ENCODE measurements around the gene FAM181A.

The FAM181A gene

DNA sequence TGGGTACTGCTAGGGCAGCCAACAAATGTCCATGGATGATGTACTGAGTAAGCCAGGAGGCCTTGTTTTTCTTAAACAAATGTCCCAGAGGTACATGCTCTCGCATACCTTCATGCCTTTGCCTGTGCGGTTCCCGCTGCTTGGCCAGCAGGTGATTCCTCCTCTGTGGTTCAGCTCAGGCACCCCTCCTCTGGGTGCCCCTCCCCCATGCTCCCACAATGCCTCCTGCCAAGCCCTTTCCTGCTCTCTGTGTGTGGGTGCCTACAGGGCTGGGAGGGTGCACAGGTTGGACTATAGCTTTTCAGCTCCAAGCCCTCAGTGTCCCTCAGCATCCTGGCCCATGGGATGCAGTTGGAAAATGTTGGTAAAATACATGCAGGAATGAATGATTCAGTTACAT is 25.7 kb downstream of the FAM181A start:
- DNase-seq: no peak

DNA sequence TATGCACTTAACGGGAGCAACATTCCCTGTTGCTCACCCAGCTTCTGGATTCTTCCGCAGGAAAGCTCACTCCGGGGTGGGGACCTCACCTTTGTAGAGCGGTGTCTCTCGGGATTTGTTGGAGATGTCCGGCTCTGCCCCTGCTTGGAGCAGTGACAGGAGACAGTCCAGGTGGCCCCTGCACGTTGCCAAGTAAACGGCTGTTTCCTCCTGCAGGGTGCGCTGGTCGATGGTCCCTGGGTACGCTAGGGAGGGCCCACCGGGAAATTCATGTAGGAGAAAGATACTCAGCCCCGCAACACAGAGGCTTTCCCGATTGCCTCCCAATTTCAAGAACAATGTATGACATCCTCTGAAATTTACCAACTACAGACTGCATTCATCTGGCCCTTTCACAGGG is 26.1 kb downstream of the FAM181A start:
- DNase-seq: no peak

DNA sequence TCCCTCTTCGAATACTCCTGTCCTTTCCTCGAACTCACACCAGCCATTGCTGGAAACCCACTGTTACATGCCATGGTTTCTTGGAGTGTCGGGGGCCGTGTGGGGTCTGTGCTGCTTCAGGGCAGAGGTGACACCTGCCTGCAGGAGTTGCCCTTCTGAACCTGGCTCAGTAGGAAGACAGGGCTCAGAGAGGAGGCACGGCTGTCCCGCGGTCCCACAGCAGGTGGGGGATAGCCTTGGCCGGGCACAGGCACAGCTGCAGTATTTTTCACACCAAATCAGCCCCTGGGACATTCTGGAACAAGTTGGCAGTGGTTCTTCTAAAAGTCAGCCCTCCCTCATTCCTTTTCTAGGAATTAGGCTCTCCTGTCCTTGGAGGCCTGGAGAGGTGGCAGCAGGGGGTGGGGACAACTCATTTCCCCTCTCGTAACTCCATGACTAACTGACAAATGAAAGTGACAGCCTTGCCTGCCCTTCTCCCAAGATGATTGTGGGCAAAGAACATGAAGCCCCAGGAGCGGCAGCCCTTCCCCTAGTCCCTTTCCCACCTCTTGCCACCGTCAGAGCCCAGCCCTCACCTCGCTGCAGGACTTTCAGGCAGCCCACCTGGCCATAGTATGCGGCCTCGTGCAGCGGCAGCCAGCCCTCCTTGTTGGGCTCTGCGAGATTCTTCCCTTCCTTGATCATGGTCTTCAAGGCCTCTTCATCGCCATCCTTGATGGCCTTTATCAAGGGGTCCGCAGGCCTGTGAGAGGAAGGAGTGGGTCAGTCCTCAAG is 26.8 kb downstream of the FAM181A start:
- no peak for DNase-seq

DNA sequence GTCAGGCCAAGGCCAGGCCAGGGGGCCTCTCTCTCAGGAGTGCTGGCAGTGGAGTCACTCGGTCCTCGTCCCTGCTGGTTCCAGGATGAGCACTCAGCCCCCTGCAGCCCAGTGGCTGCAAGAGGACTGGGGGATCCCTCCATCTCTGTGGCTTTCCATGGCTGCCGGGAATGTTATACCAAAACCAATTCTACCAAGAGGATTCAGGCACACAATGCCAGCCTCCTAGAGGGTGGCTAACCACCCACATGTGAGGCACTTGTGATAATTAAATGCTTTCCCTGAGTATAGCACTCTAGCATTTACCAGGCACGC is 27.3 kb downstream of the FAM181A start:
- no peak for DNase-seq

DNA sequence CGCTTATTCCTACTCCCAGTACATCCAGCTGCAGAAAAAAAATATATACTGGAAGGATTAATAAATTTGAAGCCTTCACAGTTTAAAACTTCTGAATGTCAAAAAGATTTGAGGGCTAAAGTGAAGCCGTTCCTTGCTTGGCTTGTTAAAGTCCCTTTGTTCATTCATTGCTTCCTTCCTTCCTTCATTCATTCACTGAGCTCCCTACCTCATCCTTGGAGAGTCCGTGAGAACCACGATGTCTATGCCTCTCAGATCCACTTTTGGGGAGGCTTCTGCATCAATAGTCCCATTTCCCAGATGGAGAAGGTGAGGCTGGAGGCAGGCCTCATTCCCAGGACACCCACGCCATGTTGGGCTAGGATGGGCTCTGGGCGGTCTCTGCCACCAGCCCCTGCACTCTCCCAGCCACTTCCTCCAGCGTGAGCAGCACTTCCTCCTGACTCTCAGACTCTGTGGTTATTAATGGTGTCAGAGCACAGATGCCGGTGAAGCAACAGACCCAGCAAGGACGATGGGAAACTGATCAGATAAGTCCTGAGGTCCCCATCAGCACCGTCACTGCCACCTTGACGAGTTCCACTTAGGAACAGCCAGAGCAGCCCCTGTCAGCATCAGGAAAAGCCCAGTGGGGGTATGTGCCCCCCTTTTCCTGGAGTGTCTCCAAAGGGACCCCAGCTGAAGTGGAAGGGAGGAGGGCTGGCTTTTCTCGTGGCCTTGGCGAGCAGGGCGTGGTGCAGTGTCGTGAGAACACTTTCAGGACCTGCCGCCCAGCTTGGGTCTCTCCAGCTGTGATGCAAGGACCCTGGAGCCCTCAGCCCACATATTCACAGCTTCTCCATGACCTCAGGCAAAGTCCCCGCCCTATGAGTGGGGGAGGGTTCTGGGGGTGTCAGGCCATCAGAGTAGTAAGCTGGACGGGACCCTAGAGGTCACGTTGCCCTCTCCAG is 28.0 kb downstream of the FAM181A start:
- no peak for DNase-seq

DNA sequence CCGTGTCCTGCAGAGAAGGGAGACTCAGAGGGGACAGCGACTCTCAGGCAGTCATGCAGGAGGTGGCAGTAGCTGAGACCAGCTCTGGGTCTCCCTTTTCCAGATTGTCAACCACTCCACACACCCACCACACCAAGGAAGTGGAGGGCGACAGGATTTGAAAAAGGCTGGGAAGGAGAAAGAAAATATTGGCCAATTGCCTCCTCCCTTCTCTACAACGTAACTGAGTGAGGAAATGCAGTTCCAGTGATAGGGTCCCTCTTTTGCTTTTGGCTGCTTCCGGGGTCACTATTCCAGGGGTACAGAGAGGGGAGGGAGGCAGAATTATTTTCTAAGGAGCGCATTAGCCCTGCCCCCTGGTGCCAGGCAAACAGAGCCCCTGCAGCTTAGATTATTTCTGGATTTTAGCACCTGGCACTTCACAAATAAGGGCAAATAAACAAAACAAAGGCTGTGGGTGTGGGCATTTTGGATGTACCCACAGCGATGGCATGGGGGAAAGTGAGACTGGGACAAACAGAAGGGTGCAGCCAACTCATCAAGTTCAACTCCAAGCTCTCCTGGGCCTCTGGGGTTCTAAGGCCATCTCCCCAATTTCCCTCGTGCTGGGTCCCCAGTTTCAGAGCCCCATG is 28.8 kb downstream of the FAM181A start:
- no peak for DNase-seq

DNA sequence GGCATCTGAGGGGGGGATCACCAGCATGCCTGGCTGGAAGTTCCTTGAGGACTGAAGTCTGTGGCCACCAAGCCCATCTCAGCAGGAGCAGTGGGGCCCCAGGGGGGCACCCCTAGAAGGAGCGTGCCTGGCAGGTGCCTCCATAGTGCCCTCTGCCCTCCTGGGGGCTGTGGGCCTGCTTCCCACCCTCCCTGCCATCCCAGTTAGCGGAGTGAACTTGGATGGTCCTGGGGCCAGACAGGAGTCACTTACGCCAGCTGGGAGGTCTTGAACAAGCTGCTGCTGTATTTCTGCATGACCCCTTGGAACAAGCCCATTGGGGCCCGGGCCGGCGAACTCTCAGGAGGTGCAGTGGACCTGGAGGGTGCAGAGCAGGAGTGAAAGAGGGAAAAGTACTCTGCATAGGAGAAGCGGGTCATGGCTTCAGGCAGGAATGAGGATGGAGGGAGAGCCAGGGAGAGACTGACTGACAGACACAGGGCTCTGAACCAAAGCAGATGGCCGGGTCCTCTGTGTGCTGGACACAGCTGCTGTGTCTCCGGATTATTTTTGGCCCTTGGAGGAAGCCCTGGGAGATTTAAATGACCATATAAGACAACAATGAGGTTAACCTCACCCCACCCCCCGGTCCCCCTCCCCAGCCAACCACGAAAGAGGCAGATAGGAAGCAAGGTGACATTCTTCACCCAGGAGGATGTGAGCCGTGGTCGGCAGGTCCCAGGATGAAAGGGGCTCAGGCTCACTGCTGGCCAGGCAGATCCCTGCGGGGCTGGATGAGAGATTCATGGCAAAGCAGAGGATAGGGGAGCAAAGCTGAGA is 29.6 kb downstream of the FAM181A start:
- DNase-seq: no peak

DNA sequence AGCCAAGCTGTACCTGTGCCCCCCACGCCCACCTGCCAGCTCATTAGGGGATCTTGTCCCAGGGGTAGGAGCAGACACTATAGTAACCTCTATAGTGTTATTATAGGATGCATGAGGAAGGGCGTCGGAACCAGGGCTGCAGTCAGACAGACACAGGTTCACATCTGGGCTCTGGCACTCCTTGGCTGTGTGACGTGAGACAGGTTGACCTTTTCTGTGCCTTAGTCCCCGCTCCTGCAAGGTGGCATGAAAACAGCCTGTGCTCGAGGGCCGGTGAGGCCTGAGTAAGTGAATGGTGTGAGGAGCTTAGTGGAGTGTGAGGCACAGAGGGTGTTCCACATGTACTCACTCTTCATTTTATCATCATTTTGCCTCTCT is 30.2 kb downstream of the FAM181A start:
- no peak for DNase-seq

DNA sequence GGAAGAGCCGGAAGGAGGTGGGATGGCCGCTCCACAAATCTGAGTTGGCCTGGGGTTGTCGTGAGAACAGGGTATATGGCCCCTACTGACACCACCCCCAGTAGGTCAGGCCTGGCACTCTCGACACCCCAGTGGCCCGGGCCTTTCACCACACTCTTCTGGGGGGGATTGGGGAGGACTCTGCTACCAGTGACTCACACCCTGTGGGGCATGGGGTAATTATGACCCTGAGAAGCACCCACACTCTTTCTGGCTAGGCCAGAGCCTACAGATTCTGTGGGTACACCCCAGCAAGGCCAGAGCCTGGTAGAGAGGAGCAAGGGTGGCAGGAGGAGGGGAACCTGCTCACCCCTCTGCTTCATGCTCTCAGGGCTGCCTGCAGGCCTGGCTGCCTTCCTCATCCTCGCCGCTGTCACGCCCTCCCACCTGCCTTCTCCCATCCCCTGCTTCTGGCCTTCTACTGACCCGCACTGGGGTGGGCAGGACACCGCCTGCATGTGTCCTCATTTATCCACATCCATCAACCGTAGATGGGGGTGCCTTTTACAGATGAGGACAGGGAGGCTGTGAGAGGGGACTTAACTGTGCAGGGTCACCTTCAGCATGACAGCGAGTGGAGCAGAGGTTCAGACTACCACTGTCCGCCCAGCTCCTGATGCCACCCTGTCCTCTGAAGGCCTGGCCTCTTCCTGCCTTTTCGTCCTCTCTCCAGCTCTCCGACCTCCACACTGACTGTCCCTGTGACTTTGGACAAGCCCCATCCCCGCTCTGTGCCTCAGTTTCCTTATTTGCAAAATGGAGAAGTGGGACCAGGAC is 30.8 kb downstream of the FAM181A start:
- no peak for DNase-seq

DNA sequence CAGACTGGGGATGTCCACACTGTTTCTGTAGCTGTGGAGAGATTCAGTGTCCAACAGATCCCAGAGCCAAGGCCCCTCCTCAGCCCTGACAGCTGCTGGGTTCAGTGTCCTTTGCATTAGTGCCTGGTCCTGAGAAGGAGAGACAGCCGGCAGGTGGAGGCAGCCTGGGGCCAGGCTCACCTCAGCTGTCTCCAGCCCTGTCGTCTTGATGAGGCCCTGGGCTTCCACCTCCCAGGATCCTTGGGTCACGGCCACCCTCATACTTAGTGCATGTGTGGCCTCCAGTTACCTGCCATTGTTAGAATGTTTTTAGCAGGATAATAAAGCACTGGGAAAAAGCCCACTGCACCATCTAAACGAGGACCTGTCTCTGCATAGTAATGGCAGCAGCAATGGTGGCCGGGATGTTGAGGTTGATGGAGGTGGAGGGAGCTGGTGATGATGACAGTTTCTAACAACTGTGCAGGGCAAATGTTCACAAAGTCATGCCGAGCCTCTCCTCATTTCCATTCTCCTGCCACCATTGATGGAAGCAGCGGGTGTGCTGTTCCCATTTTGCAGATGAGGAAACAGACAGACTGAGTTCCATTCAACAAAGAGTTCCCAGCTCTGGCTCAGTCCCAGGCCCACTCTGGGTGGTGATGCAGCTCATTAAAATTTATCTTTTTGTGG is 31.6 kb downstream of the FAM181A start:
- no peak for DNase-seq

DNA sequence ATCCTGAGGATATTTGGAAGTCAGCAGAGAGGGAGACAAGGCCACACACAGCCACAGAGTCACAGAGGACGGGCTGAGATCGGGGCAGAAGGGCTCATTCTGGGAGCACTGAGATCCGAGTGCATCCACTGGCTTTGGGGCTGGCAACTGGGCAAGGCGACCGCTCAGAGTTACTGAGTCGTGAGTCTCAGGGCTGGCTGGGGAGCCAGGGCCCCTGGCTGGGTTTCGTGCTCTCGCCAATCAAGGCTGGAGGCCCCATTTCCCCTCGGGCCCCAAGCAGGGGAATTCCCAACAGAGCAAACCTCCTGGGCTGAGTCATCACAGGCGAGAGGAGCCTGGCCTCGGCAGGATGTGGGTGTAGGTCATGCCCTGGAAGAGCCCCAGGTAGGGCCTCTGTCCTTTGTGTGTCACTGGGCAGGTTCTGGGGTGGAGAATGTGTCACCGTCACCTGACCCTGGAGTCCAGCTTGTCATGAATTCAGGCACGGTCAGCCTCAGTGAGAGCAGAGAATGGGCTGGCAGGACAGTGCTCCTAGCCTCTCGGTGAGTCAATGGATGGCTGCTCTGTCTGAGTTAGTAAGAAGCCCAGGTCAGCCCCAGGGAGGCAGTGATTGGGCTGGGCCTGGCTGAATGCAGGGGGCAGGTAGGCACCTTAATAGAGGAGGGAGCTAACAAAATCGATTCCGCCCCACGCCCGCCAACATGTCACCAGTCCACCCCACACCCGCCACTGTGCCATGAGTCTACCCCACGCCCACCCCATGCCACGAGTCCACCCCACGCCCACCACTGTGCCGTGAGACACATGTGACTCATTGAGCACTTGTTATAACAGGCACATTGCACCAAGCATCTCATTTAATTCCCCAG is 32.3 kb downstream of the FAM181A start:
- DNase-seq: peak; percentile 89

DNA sequence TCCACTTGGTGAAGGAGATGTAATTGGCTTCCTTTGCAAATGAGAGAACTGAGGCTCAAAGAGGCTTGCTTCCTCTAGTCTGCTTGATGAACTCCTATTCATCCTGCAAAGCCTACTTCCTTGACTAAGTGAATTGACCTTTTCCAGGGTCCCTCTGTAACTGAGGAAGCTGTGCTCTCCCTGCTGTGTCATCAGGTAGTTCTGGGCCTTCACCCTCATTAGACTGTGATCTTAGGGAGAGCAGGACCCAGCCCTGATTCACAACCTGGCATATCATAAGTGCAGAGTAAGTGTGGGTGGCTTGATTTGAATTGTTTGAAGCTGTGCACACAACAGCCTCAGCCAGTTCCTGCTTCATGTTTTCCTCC is 32.9 kb downstream of the FAM181A start:
- DNase-seq: no peak

DNA sequence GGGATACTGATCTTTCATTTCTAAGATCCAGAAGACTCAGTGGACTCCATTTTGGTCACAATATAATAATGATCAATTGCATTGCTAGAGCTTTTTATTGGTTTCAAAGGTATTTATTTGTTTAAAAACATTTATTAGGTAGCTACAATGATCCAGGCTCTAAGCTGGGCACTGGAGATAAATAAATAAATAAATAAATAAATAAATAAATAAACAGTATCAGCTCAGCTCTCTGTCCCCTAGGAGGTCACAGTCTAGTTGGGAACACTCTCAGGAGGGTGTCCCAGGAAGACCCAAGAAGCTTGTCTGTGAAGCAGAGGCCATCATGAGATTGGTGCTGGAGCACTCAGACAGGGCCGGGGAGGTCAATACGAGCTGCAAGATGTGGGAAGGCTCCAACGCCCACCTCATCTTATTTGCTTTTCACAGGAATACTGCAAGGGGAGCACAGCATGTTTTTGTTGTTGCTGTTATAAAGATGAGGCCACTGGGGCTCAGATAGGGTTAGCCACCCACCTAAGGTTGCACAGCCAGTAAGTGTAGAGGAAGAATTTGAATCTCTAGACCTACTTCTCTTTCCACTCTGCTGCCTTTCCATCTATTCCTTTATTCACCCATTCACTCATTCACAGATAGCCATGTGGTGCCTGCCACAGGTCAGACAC is 33.8 kb downstream of the FAM181A start:
- DNase-seq: no peak

DNA sequence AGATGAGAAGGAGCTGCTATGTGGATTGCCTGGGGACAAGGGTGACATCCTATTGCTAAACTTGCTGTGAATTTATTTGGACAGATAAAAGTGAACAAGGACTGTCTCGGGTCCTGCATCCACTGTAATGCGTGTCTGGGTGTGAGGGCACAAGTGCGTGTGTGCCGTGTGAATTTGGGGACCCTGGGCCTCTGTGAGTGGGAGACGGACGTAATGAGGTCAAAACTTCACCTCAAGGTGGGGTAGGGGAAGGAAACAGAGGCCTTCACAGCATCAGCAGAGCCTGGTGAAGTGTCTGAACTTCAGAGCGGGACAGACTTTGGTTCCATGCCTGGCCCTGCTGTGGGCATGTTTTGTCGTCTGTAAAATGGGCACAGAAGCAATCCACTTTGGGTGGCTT is 34.5 kb downstream of the FAM181A start:
- DNase-seq: no peak

DNA sequence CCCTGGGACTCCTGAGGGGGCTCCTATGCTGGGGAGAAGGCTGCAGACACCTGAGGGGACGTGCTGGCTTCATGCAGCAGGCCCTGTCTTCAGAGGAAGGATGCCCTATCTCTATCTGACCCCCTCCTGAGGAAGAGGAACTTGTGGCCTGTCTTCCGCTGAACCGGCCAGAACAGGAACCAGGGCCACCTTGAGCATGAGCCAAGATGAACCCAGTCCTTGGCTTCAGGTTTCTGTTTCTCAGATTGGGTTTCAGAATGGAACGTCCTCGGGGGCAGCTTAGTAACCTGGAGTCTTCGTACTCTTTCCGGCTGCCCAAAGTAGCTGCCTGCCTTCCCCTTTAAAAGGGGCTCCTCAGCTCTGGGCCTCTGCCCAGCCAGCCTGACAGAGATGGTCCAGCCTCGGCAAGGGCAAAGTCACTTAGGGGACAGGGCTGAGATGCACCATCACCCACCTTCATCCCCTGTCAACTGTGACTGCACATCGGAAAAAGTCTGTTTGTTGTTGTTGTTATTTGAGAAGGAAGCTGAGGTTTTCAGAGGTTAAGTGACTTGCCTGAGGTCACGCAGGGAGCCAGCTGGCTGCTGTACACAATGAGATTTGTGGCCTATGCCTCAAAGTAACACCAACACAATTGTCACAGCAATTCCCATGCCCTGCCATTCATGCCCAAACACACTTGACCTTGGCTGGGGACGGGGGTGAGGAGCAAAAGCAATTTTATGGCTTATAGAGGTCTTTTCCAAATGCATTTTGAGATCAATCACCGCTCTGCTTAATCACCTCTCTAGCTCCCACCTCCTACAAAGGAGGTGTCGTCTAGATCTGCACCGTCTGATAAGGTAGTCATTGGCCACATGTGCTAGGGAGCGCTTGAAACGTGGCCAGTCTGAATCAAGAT is 35.8 kb downstream of the FAM181A start:
- peak; percentile 49 for DNase-seq

DNA sequence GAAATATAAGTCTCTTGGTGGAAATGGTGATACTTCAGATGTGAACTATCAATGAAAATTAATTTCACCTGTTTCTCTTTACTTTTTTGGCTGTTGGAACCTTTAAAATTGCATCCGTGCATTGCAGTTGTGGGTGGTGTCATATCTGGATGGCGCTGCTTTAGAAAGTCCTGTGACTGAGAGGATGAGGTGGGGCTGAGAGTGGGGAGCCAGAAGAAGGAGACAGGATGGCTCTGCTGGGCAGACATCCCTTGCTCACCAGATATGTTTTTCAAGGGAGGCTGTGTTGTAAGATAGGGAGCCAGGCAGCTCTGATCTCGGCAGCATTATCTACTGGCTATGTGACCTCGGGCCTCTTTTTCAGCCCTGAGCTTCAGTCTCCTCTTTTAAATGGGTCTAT is 36.5 kb downstream of the FAM181A start:
- DNase-seq: no peak

DNA sequence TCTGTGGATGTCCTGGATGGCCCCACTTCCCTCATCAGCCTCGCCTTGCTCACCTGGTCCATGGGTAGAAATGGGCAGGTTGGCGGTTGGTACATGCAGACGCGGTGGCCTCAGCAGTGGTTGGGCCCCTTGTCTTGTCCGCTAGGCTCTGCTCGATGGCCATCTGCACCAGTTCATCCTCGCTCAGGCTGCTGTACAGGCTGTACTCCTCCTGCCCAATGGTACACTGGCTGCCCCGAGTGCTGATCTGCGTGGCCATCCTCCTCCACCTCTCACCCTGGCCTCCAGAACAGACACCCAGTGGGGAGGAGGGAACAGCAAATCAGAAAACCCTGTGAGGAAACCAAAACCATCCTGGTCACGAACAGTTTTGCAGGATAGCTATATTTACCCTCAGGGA is 37.1 kb downstream of the FAM181A start:
- DNase-seq: no peak

DNA sequence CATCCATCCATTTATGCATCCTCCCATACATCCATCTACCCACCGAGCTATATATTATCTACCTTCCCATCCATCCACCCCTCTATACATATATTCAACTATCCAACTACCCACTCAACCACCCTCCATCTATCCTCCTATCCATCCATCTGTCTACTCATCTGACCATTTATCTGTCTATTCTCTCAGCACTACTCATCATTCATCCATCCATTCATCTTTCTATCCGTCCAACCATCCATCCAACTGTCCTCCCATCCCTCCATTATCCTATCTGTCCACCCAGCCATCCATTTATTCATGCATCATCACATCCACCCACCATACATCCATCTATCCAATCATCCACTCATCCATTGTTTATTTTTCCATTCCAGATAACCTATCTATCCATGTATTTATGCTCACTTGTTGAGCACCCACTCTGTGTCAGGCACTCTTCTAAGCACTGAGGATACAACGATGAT is 37.7 kb downstream of the FAM181A start:
- DNase-seq: no peak
